Activated CD8-positive, alpha-beta memory T cell treated with anti-CD3 and anti-CD28 coated beads, Interleukin-2, amount 10 ng/mL, durations not matched to agents 7 days and 5 days (primary cell): ENCODE results near the gene LRPPRC. TPM values are rescaled to one million over a fixed set of nuclear protein-coding genes. Genes with fewer than 3 reads are reported as not detected.

Experiments
- ATAC-seq: fragments of 150-1000 bp; cut with Tn5 transposase; one replicate; pipeline ENCODE4 v1.10.0; 2021; ENCODE audit warnings: moderate library complexity
- CTCF ChIA-PET: fragments of 350-600 bp; sonication (Branson Sonifier 250); formaldehyde crosslinking; loops from one replicate; lab custom pipeline; 2021; ENCODE audit warnings: antibody characterized with exemption; lab: Charles Lee
- DNase-seq: peaks from one replicate; pipeline ENCODE4 v3.0.0-alpha.2; 2020
- H3K27ac Mint-ChIP-seq: one replicate; pipeline ENCODE4 v1.8.0; 2021; ENCODE audit warnings: mild to moderate bottlenecking, mixed read lengths
- H3K27me3 Mint-ChIP-seq: one replicate; pipeline ENCODE4 v1.8.0; 2021; ENCODE audit warnings: mixed read lengths
- H3K36me3 Mint-ChIP-seq: one replicate; pipeline ENCODE4 v1.8.0; 2021; ENCODE audit warnings: mild to moderate bottlenecking, mixed read lengths
- H3K4me1 Mint-ChIP-seq: one replicate; pipeline ENCODE4 v1.8.0; 2021; ENCODE audit warnings: mixed read lengths
- H3K4me3 Mint-ChIP-seq: one replicate; pipeline ENCODE4 v1.8.0; 2021; ENCODE audit warnings: mild to moderate bottlenecking, moderate library complexity, mixed read lengths
- H3K9me3 Mint-ChIP-seq: one replicate; pipeline ENCODE4 v1.8.0; 2022; ENCODE audit warnings: low read depth, mixed read lengths
- total RNA-seq, 2 experiments: library from RNA; stranded (reverse); gene quantifications; one replicate each; pipeline ENCODE4 v1.2.3, GENCODE V29; 2021

LRPPRC gene
- total RNA-seq, 2 experiments from 2014 or later = 70.0 to 103 TPM

- H3K27ac Mint-ChIP-seq = no peak overlapping the region
These were observed 10.1 kb upstream of the LRPPRC start for GRCh38 chr2:44005846-44006245.

GRCh38 chr2:44004735-44005602 lies 9.2 kb upstream of the LRPPRC start:
- H3K27ac Mint-ChIP-seq = peak overlapping the region; percentile 52
- no peaks in the 10 kb centered on the region for H3K36me3 Mint-ChIP-seq
- no peaks in the 10 kb centered on the region for H3K9me3 Mint-ChIP-seq
- ATAC-seq = no peak
- CTCF ChIA-PET = no interaction called here
- DNase-seq = no peak
- H3K27me3 Mint-ChIP-seq = peaks cover 16% of the 10 kb centered on the region
- H3K4me3 Mint-ChIP-seq = no peak overlapping the region
- peaks cover 10% of the 10 kb centered on the region for H3K4me1 Mint-ChIP-seq

More at GRCh38 chr2:44005846-44006245, 10.1 kb upstream of the LRPPRC start:
- H3K9me3 Mint-ChIP-seq = no peaks in the 10 kb centered on the region
- DNase-seq = no peak
- no peak for ATAC-seq
- H3K4me3 Mint-ChIP-seq = no peak overlapping the region
- peaks cover 21% of the 10 kb centered on the region for H3K27me3 Mint-ChIP-seq
- CTCF ChIA-PET = interaction anchor here (0.7 kb wide), 1 partner anchor 308 kb away, joined by 3 read pairs; no protein-coding TSS in a partner anchor
- peaks cover 10% of the 10 kb centered on the region for H3K4me1 Mint-ChIP-seq
- no peaks in the 10 kb centered on the region for H3K36me3 Mint-ChIP-seq

GRCh38 chr2:44001716-44002115 lies 5.9 kb upstream of the LRPPRC start:
- no peak overlapping the region for H3K4me3 Mint-ChIP-seq
- H3K36me3 Mint-ChIP-seq = no peaks in the 10 kb centered on the region
- no peaks in the 10 kb centered on the region for H3K9me3 Mint-ChIP-seq
- DNase-seq (no peak), ATAC-seq (no peak)
- no peak overlapping the region for H3K27ac Mint-ChIP-seq
- CTCF ChIA-PET = interaction anchor here (1.0 kb wide), 1 partner anchor 42 kb away, joined by 5 read pairs; no protein-coding TSS in a partner anchor
- H3K4me1 Mint-ChIP-seq = peaks cover 13% of the 10 kb centered on the region
- H3K27me3 Mint-ChIP-seq = peaks cover 6% of the 10 kb centered on the region

GRCh38 chr2:43998263-43998662 lies 2.5 kb upstream of the LRPPRC start:
- DNase-seq (no peak), ATAC-seq (no peak)
- Mint-ChIP-seq H3K36me3 (peaks cover 19% of the 10 kb centered on the region), H3K4me3 (no peak overlapping the region), H3K4me1 (peaks cover 30% of the 10 kb centered on the region), H3K27me3 (peaks cover 6% of the 10 kb centered on the region), H3K9me3 (no peaks in the 10 kb centered on the region), H3K27ac (no peak overlapping the region)
- CTCF ChIA-PET = interaction anchor here (0.6 kb wide), 1 partner anchor 201 kb away, joined by 3 read pairs; no protein-coding TSS in a partner anchor

GRCh38 chr2:43993437-43993836 lies 2.4 kb downstream of the LRPPRC start:
- H3K4me1 Mint-ChIP-seq = peaks cover 56% of the 10 kb centered on the region
- no peak overlapping the region for H3K27ac Mint-ChIP-seq
- CTCF ChIA-PET = no interaction called here
- H3K27me3 Mint-ChIP-seq = no peaks in the 10 kb centered on the region
- H3K36me3 Mint-ChIP-seq = peaks cover 49% of the 10 kb centered on the region
- H3K9me3 Mint-ChIP-seq = no peaks in the 10 kb centered on the region
- ATAC-seq (no peak), DNase-seq (no peak)
- peak overlapping the region; percentile 95 for H3K4me3 Mint-ChIP-seq

- DNase-seq = no peak
- Mint-ChIP-seq H3K9me3 (no peaks in the 10 kb centered on the region), H3K4me1 (peaks cover 50% of the 10 kb centered on the region), H3K36me3 (peaks cover 57% of the 10 kb centered on the region), H3K4me3 (no peak overlapping the region), H3K27ac (peak overlapping the region; percentile 44), H3K27me3 (no peaks in the 10 kb centered on the region)
- ATAC-seq = no peak
- CTCF ChIA-PET = no interaction called here
These were observed 6.2 kb downstream of the LRPPRC start for GRCh38 chr2:43989545-43989944.

GRCh38 chr2:43986600-43986999 lies 9.2 kb downstream of the LRPPRC start:
- DNase-seq (no peak), ATAC-seq (no peak)
- H3K36me3 Mint-ChIP-seq = peaks cover 33% of the 10 kb centered on the region
- CTCF ChIA-PET = no interaction called here
- H3K4me3 Mint-ChIP-seq = no peak overlapping the region
- no peaks in the 10 kb centered on the region for H3K27me3 Mint-ChIP-seq
- H3K9me3 Mint-ChIP-seq = no peaks in the 10 kb centered on the region
- peaks cover 27% of the 10 kb centered on the region for H3K4me1 Mint-ChIP-seq
- no peak overlapping the region for H3K27ac Mint-ChIP-seq

- no peaks in the 10 kb centered on the region for H3K27me3 Mint-ChIP-seq
- H3K36me3 Mint-ChIP-seq = peaks cover 37% of the 10 kb centered on the region
- no peaks in the 10 kb centered on the region for H3K9me3 Mint-ChIP-seq
- peaks cover 28% of the 10 kb centered on the region for H3K4me1 Mint-ChIP-seq
- no peak overlapping the region for H3K27ac Mint-ChIP-seq
- CTCF ChIA-PET = no interaction called here
- H3K4me3 Mint-ChIP-seq = no peak overlapping the region
- ATAC-seq (no peak), DNase-seq (no peak)
These were observed 10.4 kb downstream of the LRPPRC start for GRCh38 chr2:43985359-43985758.

- Mint-ChIP-seq H3K27ac (no peak overlapping the region), H3K36me3 (peaks cover 39% of the 10 kb centered on the region), H3K4me3 (no peak overlapping the region), H3K4me1 (peaks cover 23% of the 10 kb centered on the region), H3K9me3 (no peaks in the 10 kb centered on the region), H3K27me3 (no peaks in the 10 kb centered on the region)
- ATAC-seq = no peak
- DNase-seq = no peak
- CTCF ChIA-PET = no interaction called here
These were observed 11.3 kb downstream of the LRPPRC start for GRCh38 chr2:43984533-43984932.

GRCh38 chr2:43980902-43981301 lies 14.9 kb downstream of the LRPPRC start:
- H3K4me1 Mint-ChIP-seq = peaks cover 20% of the 10 kb centered on the region
- no peak for DNase-seq
- H3K27ac Mint-ChIP-seq = peak overlapping the region; percentile 55
- peaks cover 38% of the 10 kb centered on the region for H3K36me3 Mint-ChIP-seq
- CTCF ChIA-PET = no interaction called here
- H3K4me3 Mint-ChIP-seq = no peak overlapping the region
- no peaks in the 10 kb centered on the region for H3K9me3 Mint-ChIP-seq
- ATAC-seq = no peak
- no peaks in the 10 kb centered on the region for H3K27me3 Mint-ChIP-seq

GRCh38 chr2:43977677-43978375 lies 18.0 kb downstream of the LRPPRC start:
- no peak overlapping the region for H3K27ac Mint-ChIP-seq
- H3K9me3 Mint-ChIP-seq = no peaks in the 10 kb centered on the region
- peaks cover 48% of the 10 kb centered on the region for H3K36me3 Mint-ChIP-seq
- CTCF ChIA-PET = no interaction called here
- no peak overlapping the region for H3K4me3 Mint-ChIP-seq
- DNase-seq (no peak), ATAC-seq (peak; percentile 33)
- H3K4me1 Mint-ChIP-seq = peaks cover 8% of the 10 kb centered on the region
- H3K27me3 Mint-ChIP-seq = no peaks in the 10 kb centered on the region

- no peak for ATAC-seq
- Mint-ChIP-seq H3K4me3 (no peak overlapping the region), H3K27ac (no peak overlapping the region), H3K9me3 (no peaks in the 10 kb centered on the region), H3K27me3 (no peaks in the 10 kb centered on the region), H3K36me3 (peaks cover 54% of the 10 kb centered on the region), H3K4me1 (peaks cover 17% of the 10 kb centered on the region)
- no peak for DNase-seq
- CTCF ChIA-PET = interaction anchor here (0.8 kb wide), 1 partner anchor 10 kb away, joined by 3 read pairs; no protein-coding TSS in a partner anchor
These were observed 34.9 kb downstream of the LRPPRC start for GRCh38 chr2:43960921-43961320.

- CTCF ChIA-PET = no interaction called here
- ATAC-seq = no peak
- H3K9me3 Mint-ChIP-seq = no peaks in the 10 kb centered on the region
These were observed 37.2 kb downstream of the LRPPRC start for GRCh38 chr2:43958397-43959275.

More at GRCh38 chr2:43958397-43959275, 37.2 kb downstream of the LRPPRC start:
- Mint-ChIP-seq H3K36me3 (peaks cover 52% of the 10 kb centered on the region), H3K27ac (no peak overlapping the region), H3K4me3 (no peak overlapping the region), H3K27me3 (no peaks in the 10 kb centered on the region), H3K4me1 (peaks cover 26% of the 10 kb centered on the region)
- no peak for DNase-seq
